K562 (cell line): ENCODE data around the gene ARHGEF17. TPM values are rescaled to one million over a fixed set of nuclear protein-coding genes. Genes with fewer than 3 reads are reported as not detected.

ENCODE experiments used
- ATAC-seq: fragments of 200-7000 bp; cut with Tn5 transposase; 3 replicates; pipeline ENCODE4 v1.9.1; 2020; ENCODE audit warnings: moderate library complexity
- BruUV-seq: library from RNA; stranded (reverse); fragments of 400-500 nt; replicated peaks from 2 replicates; lab custom pipeline; 2021; lab: Mats Ljungman, UMichigan
- CTCF ChIA-PET: fragments of 300-600 bp; formaldehyde crosslinking; extraction: SDS; loops from one replicate; lab custom pipeline; 2021; ENCODE audit warnings: low intra/inter-chr PET ratio; lab: Yijun Ruan, JAX
- POLR2A ChIA-PET: fragments of 300-600, 350-650 bp; sonication (Branson Sonifier 250); formaldehyde crosslinking; extraction: SDS; loops from one replicate; lab custom pipeline; 2021; ENCODE audit warnings: antibody characterized with exemption, inconsistent platforms; lab: Yijun Ruan, JAX
- DNase-seq, 4 experiments: peaks; one replicate each; pipeline versions ENCODE4 v3.0.0 to v3.0.0-alpha.2; 2011 to 2018; ENCODE audit warnings: low spot score in 3 of 4, mixed read lengths in 3 of 4; ENCODE audit errors: extremely low read depth in 1 of 4
- FAIRE-seq: peaks from 2 replicates; lab custom pipeline; 2011; peaks lifted over from hg19 to GRCh38; lab: Jason Lieb, UNC
- H2AFZ ChIP-seq: 2 replicates; pipeline ENCODE4 v1.6.0; 2011; ENCODE audit warnings: low read depth, low read length, control low read depth, inconsistent platforms
- H3K27ac ChIP-seq: fragments of 200-600 bp; 3 replicates; pipeline ENCODE4 v1.8.0; 2011; ENCODE audit warnings: low read depth, mild to moderate bottlenecking, control low read depth, inconsistent platforms, low read length, moderate library complexity, mixed read lengths; ENCODE audit errors: extremely low read depth
- H3K27me3 ChIP-seq, 2 experiments: fragments of 300-600 bp in 1 of 2; 2 replicates in 1 of 2; 3 replicates in 1 of 2; pipeline versions ENCODE4 v1.6.0 to v1.8.0; 2011; ENCODE audit warnings: inconsistent platforms in 2 of 2, low read length in 2 of 2, mild to moderate bottlenecking in 1 of 2, mixed read lengths in 1 of 2, moderate library complexity in 1 of 2; ENCODE audit not compliant: control insufficient read depth in 2 of 2, insufficient read depth in 2 of 2
- H3K36me3 ChIP-seq: fragments of 300-600 bp; 3 replicates; pipeline ENCODE4 v1.8.0; 2011; ENCODE audit warnings: mild to moderate bottlenecking, low read length, inconsistent platforms; ENCODE audit not compliant: control insufficient read depth, insufficient read depth
- H3K4me1 ChIP-seq, 2 experiments: fragments of 200-600 bp in 1 of 2; replicated peaks in 1 of 2; 2 replicates in 1 of 2; 3 replicates in 1 of 2; pipeline versions ENCODE4 v1.5.1 to v1.8.0; 2011; ENCODE audit warnings: inconsistent platforms in 2 of 2, low read length in 2 of 2, mild to moderate bottlenecking in 1 of 2, mixed read lengths in 1 of 2, moderate library complexity in 1 of 2; ENCODE audit not compliant: control insufficient read depth in 2 of 2, insufficient read depth in 2 of 2
- H3K4me2 ChIP-seq: 2 replicates; pipeline ENCODE4 v1.6.1; 2011; ENCODE audit warnings: low read length, control low read depth, inconsistent platforms, mixed read lengths; ENCODE audit not compliant: insufficient read depth
- H3K4me3 ChIP-seq: fragments of 200-600 bp; sonication (generic), shearing (Covaris generic); 2 replicates; pipeline ENCODE4 v1.5.1; 2016; ENCODE audit warnings: control low read depth, inconsistent platforms
- H3K79me2 ChIP-seq: fragments of 200-600 bp; 3 replicates; pipeline ENCODE4 v1.8.0; 2011; ENCODE audit warnings: low read length, inconsistent platforms; ENCODE audit not compliant: control insufficient read depth, insufficient read depth
- H3K9ac ChIP-seq, 2 experiments: 2 replicates each; pipeline versions ENCODE4 v1.6.0 to v1.6.1; 2011; ENCODE audit warnings: low read depth in 2 of 2, low read length in 2 of 2, control low read depth in 1 of 2, inconsistent platforms in 1 of 2, mild to moderate bottlenecking in 1 of 2, mixed read lengths in 1 of 2; ENCODE audit not compliant: insufficient read depth in 1 of 2
- H3K9me1 ChIP-seq: one replicate; pipeline ENCODE4 v1.6.0; 2011; ENCODE audit warnings: inconsistent platforms, mild to moderate bottlenecking, low read length, moderate library complexity; ENCODE audit not compliant: control insufficient read depth, insufficient read depth
- H3K9me3 ChIP-seq: replicated peaks from 2 replicates; pipeline ENCODE4 v1.5.1; 2011; ENCODE audit warnings: low read depth, low read length, inconsistent platforms; ENCODE audit not compliant: control insufficient read depth, insufficient read depth
- H4K20me1 ChIP-seq: replicated peaks from 2 replicates; pipeline ENCODE4 v1.6.1; 2011; ENCODE audit warnings: low read length, inconsistent platforms, mixed read lengths; ENCODE audit not compliant: control insufficient read depth, insufficient read depth
- ATF1 ChIP-seq, 2 experiments: fragments of 450-650 bp in 1 of 2; IDR thresholded peaks; 2 replicates each; pipeline ENCODE4 v1.6.1; 2016; ENCODE audit warnings: missing compliant biosample characterization in 1 of 2, missing genetic modification characterization in 1 of 2
- DEAF1 ChIP-seq: fragments of 450-650 bp; formaldehyde crosslinking; IDR thresholded peaks from 2 replicates; pipeline ENCODE4 v1.4.0; 2020; ENCODE audit warnings: mild to moderate bottlenecking, moderate library complexity
- HBP1 ChIP-seq: fragments of 450-650 bp; formaldehyde crosslinking; IDR thresholded peaks from 2 replicates; pipeline ENCODE4 v1.4.0; 2022; ENCODE audit warnings: missing genetic modification characterization
- HNRNPH1 ChIP-seq: fragments of 200-400 bp; formaldehyde crosslinking; optimal IDR thresholded peaks from 2 replicates; pipeline ENCODE3; 2017; ENCODE audit warnings: low read depth, mild to moderate bottlenecking, low read length, moderate library complexity
- TAF15 ChIP-seq: fragments of 200-400 bp; formaldehyde crosslinking; IDR thresholded peaks from 2 replicates; pipeline ENCODE4 v1.6.1; 2017; ENCODE audit warnings: mild to moderate bottlenecking, low read depth, low read length, moderate library complexity
- ZC3H4 ChIP-seq: sonication (generic); formaldehyde crosslinking; IDR thresholded peaks from 2 replicates; pipeline ENCODE4 v1.9.0; 2021; ENCODE audit warnings: missing genetic modification reagents, borderline replicate concordance
- ZKSCAN3 ChIP-seq: fragments of 250-450 bp; sonication (Bioruptor Pico); IDR thresholded peaks from 2 replicates; pipeline ENCODE4 v1.4.0; 2020
- ZNF23 ChIP-seq: fragments of 250-450 bp; sonication (Bioruptor Pico); IDR thresholded peaks from 2 replicates; pipeline ENCODE4 v1.4.0; 2020; ENCODE audit warnings: mild to moderate bottlenecking
- ZNF644 ChIP-seq: fragments of 200-800 bp; sonication (Bioruptor generic); IDR thresholded peaks from 2 replicates; pipeline ENCODE4 v1.6.1; 2016; ENCODE audit warnings: low read depth, missing genetic modification characterization, missing compliant biosample characterization
- WGBS: fragments of 100-300 bp; shearing (Covaris generic); methylation state at CpG from one replicate; pipeline ENCODE4 v1.1.6; 2016; ENCODE audit warnings: low coverage, mixed read lengths; ENCODE audit not compliant: insufficient coverage; ENCODE audit errors: missing lambda C conversion rate; 5-methylcytosine and 5-hydroxymethylcytosine counted together
- in situ Hi-C: fragments of 300-500 bp; cut with MboI; formaldehyde crosslinking; loops from 4 replicates; pipeline ENCODE4 v1.15.0; 2018; ENCODE audit warnings: inconsistent platforms, mixed read lengths
- intact Hi-C: fragments of 100-400 bp; cut with micrococcal nuclease; formaldehyde crosslinking; loops from 2 replicates; pipeline ENCODE4 v1.14.2; 2022
- polyA plus RNA-seq, 8 experiments: library from polyadenylated mRNA; depleted of rRNA in 4 of 8; stranded (reverse) in 5 of 8; unstranded in 3 of 8; fragments of >200 nt; fragmentation: Nextera tagmentation in 2 of 8; fragmentation: Illumina TruSeq in 1 of 8; extraction: Ambion mirVana in 2 of 8; extraction: Trizol in 1 of 8; gene quantifications; 2 replicates each; pipeline versions ENCODE4 v1.2.1 to v1.2.3, GENCODE V29; 2011 to 2014; ENCODE audit warnings: inconsistent platforms in 1 of 8, missing spikeins in 1 of 8
- total RNA-seq, 7 experiments: library from RNA; depleted of rRNA in 6 of 7; stranded (reverse); fragments of >200 nt in 6 of 7; fragmentation: Illumina TruSeq in 2 of 7; extraction: Trizol in 2 of 7; gene quantifications; 2 replicates each; pipeline versions ENCODE4 v1.2.1 to v1.2.3, GENCODE V29; 2011 to 2021; ENCODE audit warnings: low replicate concordance in 1 of 7
- TF ChIP-seq, protein P1 (sequence below): sonication (generic); formaldehyde crosslinking; IDR thresholded peaks from 2 replicates; pipeline ENCODE4 v1.8.0; 2022; ENCODE audit warnings: missing genetic modification reagents, mild to moderate bottlenecking, borderline replicate concordance
- TF ChIP-seq, protein P2 (sequence below): IDR thresholded peaks from 2 replicates; pipeline ENCODE4 v1.6.1; 2014; ENCODE audit warnings: antibody characterized with exemption
- TF ChIP-seq, protein P3 (sequence below): fragments of 250-450 bp; sonication (Bioruptor Pico); IDR thresholded peaks from 2 replicates; pipeline ENCODE4 v1.8.0; 2022; ENCODE audit warnings: inconsistent platforms, mild to moderate bottlenecking, moderate library complexity, borderline replicate concordance

The ARHGEF17 gene
- total and polyA plus RNA-seq, 9 of the 15 experiments (the other 6 are each of a cell fraction or from before 2014, with no cell fraction given) = 0.04 to 0.68 (median 0.10) TPM; not detected in 2

DNA sequence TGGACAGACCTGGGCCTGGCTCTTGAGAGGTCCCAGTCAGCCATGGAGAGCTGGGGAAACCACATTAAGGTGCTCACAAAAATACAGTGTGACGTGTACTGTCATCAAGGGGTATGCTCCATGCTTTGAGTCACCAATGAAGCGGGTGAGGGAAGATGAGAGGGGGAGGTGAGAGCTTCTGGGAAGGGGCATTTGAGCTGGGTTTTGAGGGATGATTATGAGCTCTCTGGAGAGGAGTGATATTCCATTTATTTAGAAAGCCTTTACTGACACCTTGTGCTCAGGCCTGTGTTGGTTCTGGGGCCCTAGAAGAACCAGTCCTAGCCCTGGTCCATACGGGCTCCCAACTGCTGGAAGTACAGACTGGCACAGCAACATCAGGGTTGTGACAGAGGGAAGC, 10.4 kb upstream of the ARHGEF17 start:
- peaks cover 0 to 10% of the 10 kb centered on the region in 2 experiments; a peak in 2 of 5 replicates for H3K4me1 ChIP-seq
- H3K4me2 ChIP-seq = no peak overlapping the region
- no peaks in the 10 kb centered on the region for H3K79me2 ChIP-seq
- DNase-seq (no peak), FAIRE-seq (no peak), ATAC-seq (no peak)
- H3K9me1 ChIP-seq = no peaks in the 10 kb centered on the region
- ChIA-PET CTCF (no interaction called here), POLR2A (interaction anchor here (0.7 to 2.0 kb wide), 2 partner anchors 9 to 110 kb away, joined by 3 to 7 read pairs; no protein-coding TSS in a partner anchor)
- no peak overlapping the region for H3K27ac ChIP-seq
- peaks cover 26 to 35% of the 10 kb centered on the region in 2 experiments for H3K27me3 ChIP-seq
- H3K36me3 ChIP-seq = no peaks in the 10 kb centered on the region
- H3K4me3 ChIP-seq = no peak overlapping the region
- in situ Hi-C loops (no loop called here), intact Hi-C loops (no loop called here)
- WGBS = 6% methylated on average over 3 of the region's 3 CpGs
- H3K9ac ChIP-seq = no peak overlapping the region; a peak in 1 of 4 replicates
- BruUV-seq = no TSS peak
- H4K20me1 ChIP-seq = peaks cover 9% of the 10 kb centered on the region
- H2AFZ ChIP-seq = no peak overlapping the region
- no peaks in the 10 kb centered on the region for H3K9me3 ChIP-seq
- TF ChIP-seq ZNF23 (CRISPR knock-in tag) (no peak), ZNF644 (tag) (no peak), ZKSCAN3 (no peak), DEAF1 (no peak), HNRNPH1 (no peak), ZC3H4 (no peak), HBP1 (CRISPR knock-in tag) (no peak), TAF15 (no peak), ATF1 (CRISPR knock-in tag; IDR thresholded peaks at IDR 0.05) (no peak), ATF1 (tag; IDR thresholded peaks at IDR 0.05) (no peak)
- TF ChIP-seq, protein P1, sequence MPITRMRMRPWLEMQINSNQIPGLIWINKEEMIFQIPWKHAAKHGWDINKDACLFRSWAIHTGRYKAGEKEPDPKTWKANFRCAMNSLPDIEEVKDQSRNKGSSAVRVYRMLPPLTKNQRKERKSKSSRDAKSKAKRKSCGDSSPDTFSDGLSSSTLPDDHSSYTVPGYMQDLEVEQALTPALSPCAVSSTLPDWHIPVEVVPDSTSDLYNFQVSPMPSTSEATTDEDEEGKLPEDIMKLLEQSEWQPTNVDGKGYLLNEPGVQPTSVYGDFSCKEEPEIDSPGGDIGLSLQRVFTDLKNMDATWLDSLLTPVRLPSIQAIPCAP = no peak
- TF ChIP-seq, protein P2, sequence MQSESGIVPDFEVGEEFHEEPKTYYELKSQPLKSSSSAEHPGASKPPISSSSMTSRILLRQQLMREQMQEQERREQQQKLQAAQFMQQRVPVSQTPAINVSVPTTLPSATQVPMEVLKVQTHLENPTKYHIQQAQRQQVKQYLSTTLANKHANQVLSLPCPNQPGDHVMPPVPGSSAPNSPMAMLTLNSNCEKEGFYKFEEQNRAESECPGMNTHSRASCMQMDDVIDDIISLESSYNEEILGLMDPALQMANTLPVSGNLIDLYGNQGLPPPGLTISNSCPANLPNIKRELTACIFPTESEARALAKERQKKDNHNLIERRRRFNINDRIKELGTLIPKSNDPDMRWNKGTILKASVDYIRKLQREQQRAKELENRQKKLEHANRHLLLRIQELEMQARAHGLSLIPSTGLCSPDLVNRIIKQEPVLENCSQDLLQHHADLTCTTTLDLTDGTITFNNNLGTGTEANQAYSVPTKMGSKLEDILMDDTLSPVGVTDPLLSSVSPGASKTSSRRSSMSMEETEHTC = no peak
- TF ChIP-seq, protein P3, sequence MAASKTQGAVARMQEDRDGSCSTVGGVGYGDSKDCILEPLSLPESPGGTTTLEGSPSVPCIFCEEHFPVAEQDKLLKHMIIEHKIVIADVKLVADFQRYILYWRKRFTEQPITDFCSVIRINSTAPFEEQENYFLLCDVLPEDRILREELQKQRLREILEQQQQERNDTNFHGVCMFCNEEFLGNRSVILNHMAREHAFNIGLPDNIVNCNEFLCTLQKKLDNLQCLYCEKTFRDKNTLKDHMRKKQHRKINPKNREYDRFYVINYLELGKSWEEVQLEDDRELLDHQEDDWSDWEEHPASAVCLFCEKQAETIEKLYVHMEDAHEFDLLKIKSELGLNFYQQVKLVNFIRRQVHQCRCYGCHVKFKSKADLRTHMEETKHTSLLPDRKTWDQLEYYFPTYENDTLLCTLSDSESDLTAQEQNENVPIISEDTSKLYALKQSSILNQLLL (CRISPR knock-in tag) = no peak
